Measurements from ENCODE around the gene AGT. TPM values are rescaled to one million over a fixed set of nuclear protein-coding genes. Genes with fewer than 3 reads are reported as not detected.

Gene AGT
- 0.23 and 15.3 TPM in 2 replicates for total RNA-seq

DNA sequence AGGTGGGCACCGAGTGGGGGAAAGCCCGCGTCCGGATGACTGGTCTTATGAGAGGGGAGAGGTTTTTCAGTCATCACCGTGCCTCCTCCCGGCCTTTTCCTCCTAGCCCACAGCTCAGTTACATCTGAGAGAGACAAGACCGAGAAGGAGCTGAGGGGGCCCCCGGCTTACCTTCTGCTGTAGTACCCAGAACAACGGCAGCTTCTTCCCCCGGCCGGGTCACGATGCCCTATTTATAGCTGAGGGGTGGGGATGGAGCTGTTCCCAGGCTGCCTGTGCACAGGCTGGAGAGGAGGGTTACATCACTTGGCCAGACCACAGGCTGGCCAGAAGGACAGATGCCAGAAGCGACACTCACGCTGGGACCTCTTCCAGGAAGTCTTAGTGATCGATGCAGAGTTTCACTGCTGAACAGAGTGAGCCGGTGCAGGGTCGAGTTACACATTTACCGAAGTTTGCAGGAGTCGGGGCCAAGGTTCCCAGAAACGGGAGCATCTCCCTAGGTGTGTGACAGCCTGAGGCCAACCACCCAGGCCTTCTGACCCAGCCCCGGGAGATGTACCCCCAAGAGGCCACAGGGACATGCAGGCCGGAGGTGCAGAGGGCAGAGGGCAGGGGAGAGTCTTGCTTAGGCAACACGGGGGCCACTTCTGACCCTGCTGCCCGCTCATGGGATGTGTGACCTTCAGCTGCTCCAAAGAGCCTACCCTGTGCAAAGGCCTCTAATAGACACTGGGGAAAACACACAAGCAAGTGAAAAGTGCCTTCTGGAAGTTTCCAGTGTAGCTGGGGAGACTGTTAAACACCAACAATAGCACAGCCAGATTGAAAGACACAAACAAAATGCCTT lies at the start of gene AGT:
TSS of gene AGT (minus strand) at position 208 of the 850 bp plus-strand sequence. CDS start 3,299 bp downstream, outside the sequence.

DNA sequence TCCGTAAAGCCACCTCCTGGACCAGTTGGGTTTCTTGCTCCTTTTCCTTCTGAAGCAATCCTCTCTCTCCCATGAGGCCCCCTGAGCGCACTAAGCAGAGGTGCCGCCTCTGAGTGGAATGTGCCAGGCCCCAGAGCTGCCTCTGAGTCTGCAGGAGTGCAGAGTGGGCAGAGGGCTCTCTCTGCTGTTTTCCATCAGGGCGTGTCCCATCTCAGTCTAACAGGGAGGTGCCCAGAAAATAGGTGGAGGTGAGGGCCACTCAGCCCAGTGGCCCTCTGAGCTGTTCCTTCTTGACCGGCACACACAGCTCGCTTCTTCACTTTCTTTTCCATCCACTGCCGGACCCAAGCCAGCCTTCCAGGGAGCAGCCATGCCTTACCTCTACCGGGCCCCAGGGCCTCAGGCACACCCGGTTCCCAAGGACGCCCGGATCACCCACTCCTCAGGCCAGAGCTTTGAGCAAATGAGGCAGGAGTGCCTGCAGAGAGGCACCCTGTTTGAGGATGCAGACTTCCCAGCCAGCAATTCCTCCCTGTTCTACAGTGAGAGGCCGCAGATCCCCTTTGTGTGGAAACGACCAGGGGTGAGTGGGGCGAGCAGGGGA lies 33.3 kb upstream of the AGT start, which contains the start of gene CAPN9:
TSS of gene CAPN9 (plus strand) at position 262 of the 604 bp plus-strand sequence. CDS start at position 371, 109 bp downstream.

Other genes starting within 250 kb of the AGT start
- 13.5 and 16.2 TPM in 2 replicates for gene COG2, start 71.6 kb downstream of the AGT start, total RNA-seq
- not detected in 2 replicates for gene CAPN9, start 33.3 kb upstream of the AGT start, total RNA-seq
- 119 and 450 TPM in 2 replicates for gene C1orf198, start 154.4 kb upstream of the AGT start, total RNA-seq

All from pericardium fibroblast (primary cell).